Middle frontal gyrus (tissue), 1 donor: ENCODE data around the gene HEG1.
"Not testable (repeated sequence)": the region's sequence is repeated elsewhere in the genome, so short reads cannot be mapped to it uniquely, and the experiment has no call there.

Source experiments
- DNase-seq: peaks from one replicate; pipeline ENCODE4 v3.0.0-alpha.2; 2015; ENCODE audit warnings: low spot score; ENCODE audit errors: extremely low spot score

HEG1 gene

GRCh38 chr3:124960105-124960504, 95.7 kb downstream of the HEG1 start:
- no peak for DNase-seq

- DNase-seq = not testable (repeated sequence)
Measured at GRCh38 chr3:124957951-124958350, 97.8 kb downstream of the HEG1 start.

- no peak for DNase-seq
Measured at GRCh38 chr3:124952282-124952855, 103.4 kb downstream of the HEG1 start.

- DNase-seq = no peak
Measured at GRCh38 chr3:124951511-124952281, 104.1 kb downstream of the HEG1 start.

GRCh38 chr3:124950026-124950425, 105.8 kb downstream of the HEG1 start:
- DNase-seq = no peak

- DNase-seq = no peak
Measured at GRCh38 chr3:124942613-124943012, 113.2 kb downstream of the HEG1 start.

- no peak for DNase-seq
Measured at GRCh38 chr3:124941771-124942170, 114.0 kb downstream of the HEG1 start.

GRCh38 chr3:124939661-124940060, 116.1 kb downstream of the HEG1 start:
- no peak for DNase-seq

GRCh38 chr3:124938896-124939295, 116.9 kb downstream of the HEG1 start:
- DNase-seq = no peak

GRCh38 chr3:124937049-124937448, 118.7 kb downstream of the HEG1 start:
- DNase-seq = no peak

GRCh38 chr3:124935794-124936542, 119.8 kb downstream of the HEG1 start:
- no peak for DNase-seq

GRCh38 chr3:124935264-124935663, 120.5 kb downstream of the HEG1 start:
- no peak for DNase-seq

GRCh38 chr3:124934577-124934976, 121.2 kb downstream of the HEG1 start, which contains the start of gene MUC13:
Gene MUC13, minus strand, starts transcription at chr3:124934751. Its CDS starts 39 bp downstream, at chr3:124934712.
- DNase-seq = no peak

GRCh38 chr3:124928333-124929202, 127.2 kb downstream of the HEG1 start:
- peak; percentile 39 for DNase-seq

GRCh38 chr3:124927574-124928045, 128.2 kb downstream of the HEG1 start:
- no peak for DNase-seq

- DNase-seq = no peak
Measured at GRCh38 chr3:124926426-124927101, 129.2 kb downstream of the HEG1 start.

- no peak for DNase-seq
Measured at GRCh38 chr3:124924741-124925140, 131.1 kb downstream of the HEG1 start.

GRCh38 chr3:124923833-124924232, 132.0 kb downstream of the HEG1 start:
- DNase-seq = no peak

GRCh38 chr3:124920718-124921117, 135.1 kb downstream of the HEG1 start:
- DNase-seq = no peak

GRCh38 chr3:124919756-124920155, 136.0 kb downstream of the HEG1 start:
- DNase-seq = no peak

- no peak for DNase-seq
Measured at GRCh38 chr3:124918524-124918923, 137.3 kb downstream of the HEG1 start.
